ENCODE measurements around the gene DSCAML1.

DNA sequence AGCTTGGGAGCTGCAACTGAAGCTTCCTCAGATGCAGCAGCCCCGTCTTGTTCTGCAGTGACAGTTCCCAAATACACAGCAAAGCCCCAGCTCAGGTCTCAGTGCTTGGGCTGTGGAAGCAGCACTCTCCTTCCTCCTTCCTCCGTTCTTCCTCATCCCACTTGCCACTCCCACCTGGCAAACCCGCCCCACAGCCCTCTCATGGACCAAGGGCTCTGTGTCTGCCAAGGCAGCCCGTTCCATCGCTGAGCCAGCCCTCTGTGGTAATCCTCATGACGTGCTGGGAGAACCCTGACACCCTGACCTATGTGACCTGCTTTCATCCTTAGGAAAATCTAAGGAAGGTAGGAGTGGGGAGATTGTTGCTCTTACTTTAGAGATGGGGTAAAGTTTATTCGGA, 157.0 kb downstream of the DSCAML1 start:
- TF ChIP-seq RFX5 (IDR thresholded peaks at IDR 0.05; ENCODE audit: borderline replicate concordance, low read depth, low read length) (no peak), TAF1 (IDR thresholded peaks at IDR 0.05; ENCODE audit: low read depth, low read length) (no peak), POU5F1 (IDR thresholded peaks at IDR 0.05; ENCODE audit: low read depth, low read length) (no peak), EP300 (IDR thresholded peaks at IDR 0.05; ENCODE audit: borderline replicate concordance in 1 of 2, low read depth in 2 of 2, low read length in 2 of 2) (no peak), JUND (IDR thresholded peaks at IDR 0.05; ENCODE audit: low read length) (no peak), SP1 (IDR thresholded peaks at IDR 0.05; ENCODE audit: low read depth, low read length) (no peak)
- TF ChIP-seq, protein P1, sequence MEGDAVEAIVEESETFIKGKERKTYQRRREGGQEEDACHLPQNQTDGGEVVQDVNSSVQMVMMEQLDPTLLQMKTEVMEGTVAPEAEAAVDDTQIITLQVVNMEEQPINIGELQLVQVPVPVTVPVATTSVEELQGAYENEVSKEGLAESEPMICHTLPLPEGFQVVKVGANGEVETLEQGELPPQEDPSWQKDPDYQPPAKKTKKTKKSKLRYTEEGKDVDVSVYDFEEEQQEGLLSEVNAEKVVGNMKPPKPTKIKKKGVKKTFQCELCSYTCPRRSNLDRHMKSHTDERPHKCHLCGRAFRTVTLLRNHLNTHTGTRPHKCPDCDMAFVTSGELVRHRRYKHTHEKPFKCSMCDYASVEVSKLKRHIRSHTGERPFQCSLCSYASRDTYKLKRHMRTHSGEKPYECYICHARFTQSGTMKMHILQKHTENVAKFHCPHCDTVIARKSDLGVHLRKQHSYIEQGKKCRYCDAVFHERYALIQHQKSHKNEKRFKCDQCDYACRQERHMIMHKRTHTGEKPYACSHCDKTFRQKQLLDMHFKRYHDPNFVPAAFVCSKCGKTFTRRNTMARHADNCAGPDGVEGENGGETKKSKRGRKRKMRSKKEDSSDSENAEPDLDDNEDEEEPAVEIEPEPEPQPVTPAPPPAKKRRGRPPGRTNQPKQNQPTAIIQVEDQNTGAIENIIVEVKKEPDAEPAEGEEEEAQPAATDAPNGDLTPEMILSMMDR (IDR thresholded peaks at IDR 0.05; ENCODE audit: control extremely low read depth in 1 of 3, insufficient read depth in 1 of 3, low read depth in 1 of 3, low read length in 3 of 3), result no peak

All from H1 (cell line).